Measurements from ENCODE around the gene IQCH.
A peak's percentile ranks its signal among the peaks of the same experiment; 100 is the strongest.

The IQCH gene

DNA sequence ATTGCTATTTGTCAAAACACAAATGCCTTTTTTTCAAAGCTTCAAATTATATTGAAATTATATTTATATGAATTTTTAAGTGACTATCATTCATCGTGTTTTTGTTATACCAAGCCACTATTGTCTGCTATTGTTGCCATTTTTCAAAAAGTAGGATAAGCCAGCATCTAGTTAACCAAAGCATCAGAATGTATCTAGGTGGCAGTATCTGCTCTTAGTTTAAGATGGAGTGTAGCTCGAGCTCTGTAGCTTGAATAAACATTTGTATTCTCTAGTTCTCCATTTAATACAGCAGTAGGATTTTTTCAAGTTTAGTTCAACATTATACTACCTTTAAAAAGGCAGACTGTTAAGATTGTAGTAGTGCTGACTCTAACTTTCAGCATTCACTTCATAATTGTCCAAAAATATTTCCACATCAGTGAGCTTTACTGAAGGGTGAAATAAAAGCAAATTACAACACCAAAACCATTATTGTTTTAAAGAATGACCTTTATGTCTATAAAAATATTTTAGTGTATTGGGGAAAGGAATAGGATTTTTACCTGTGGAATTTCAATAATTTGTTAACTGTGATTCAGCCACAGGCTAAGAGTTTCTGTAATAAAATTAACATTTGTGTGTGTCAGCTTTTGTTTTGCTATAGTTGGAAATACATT, 246.7 kb downstream of the IQCH start:
- no peak overlapping the region for H3K27ac ChIP-seq (ENCODE audit: low read length)
- H3K4me3 ChIP-seq (ENCODE audit: low read length) = 0 out of 2 replicates have a peak overlapping the region, but pooled peaks have one; percentile 12
- H3K27me3 ChIP-seq (ENCODE audit: insufficient read depth, low read length) = no peaks in the 10 kb centered on the region
- no peaks in the 10 kb centered on the region for H3K36me3 ChIP-seq (ENCODE audit: insufficient read depth, low read depth, low read length)
- no peaks in the 10 kb centered on the region for H3K9me3 ChIP-seq (ENCODE audit: insufficient read depth, low read depth, low read length)
- no peak overlapping the region for H3K9ac ChIP-seq (ENCODE audit: low read depth, low read length)
- H3K4me1 ChIP-seq (ENCODE audit: insufficient read depth, low read length) = peaks cover 10% of the 10 kb centered on the region; the same call in 1 of the 2 replicates

DNA sequence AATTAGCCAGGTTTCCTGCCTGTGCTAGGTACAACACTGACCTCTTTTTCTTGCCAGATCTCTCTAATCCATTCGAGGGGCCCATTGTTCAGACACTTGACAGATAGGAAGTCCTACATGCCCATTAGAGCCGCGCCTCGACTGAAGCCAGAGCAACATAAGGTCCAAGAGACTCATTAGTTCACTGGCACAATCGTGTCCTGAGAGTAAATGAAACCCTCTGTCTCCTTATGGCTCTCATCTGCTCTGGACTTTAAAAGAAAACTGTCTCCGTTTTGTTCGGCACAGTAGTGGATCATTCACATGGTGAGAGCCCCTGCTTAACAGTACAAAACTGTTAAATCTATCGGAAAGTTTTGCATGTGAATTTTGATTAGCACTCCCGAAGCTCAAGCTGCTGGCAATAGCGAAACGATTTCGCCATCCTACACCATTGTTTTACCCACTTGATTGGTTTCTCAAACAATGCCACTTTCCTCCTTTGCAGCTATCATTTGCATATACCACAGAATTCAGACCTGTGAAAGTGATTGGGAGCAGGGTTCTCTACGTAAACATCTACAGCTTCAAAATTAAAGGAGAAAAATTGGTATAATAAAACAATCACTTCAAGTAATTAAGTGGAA, 247.4 kb downstream of the IQCH start:
- Histone ChIP-seq H3K4me3 (ENCODE audit: low read length) (peak overlapping the region; percentile 12; the same call in 1 of the 2 replicates), H3K36me3 (ENCODE audit: insufficient read depth, low read depth, low read length) (no peaks in the 10 kb centered on the region), H3K9me3 (ENCODE audit: insufficient read depth, low read depth, low read length) (no peaks in the 10 kb centered on the region), H3K27ac (ENCODE audit: low read length) (no peak overlapping the region), H3K9ac (ENCODE audit: low read depth, low read length) (no peak overlapping the region), H3K4me1 (ENCODE audit: insufficient read depth, low read length) (peaks cover 10% of the 10 kb centered on the region; the same call in 1 of the 2 replicates), H3K27me3 (ENCODE audit: insufficient read depth, low read length) (no peaks in the 10 kb centered on the region)

DNA sequence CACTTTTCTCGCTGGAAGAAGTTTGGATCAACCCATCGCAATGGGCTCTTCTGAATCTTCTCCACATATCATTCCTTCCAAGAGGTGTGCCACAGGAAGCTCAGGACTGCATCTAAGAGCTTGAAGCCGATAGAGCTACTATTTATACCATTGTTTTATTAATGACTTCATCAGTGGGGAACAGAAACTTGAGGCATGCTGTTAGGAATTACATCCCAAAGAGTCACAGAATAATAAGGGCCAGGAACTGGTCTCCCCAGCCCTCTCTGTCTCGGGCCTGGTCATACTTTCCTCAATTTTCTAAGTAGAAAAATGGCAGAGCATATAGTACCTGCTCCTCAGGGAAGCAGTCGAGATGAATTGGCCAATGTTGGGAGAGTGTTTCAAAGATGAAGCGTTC, 249.5 kb downstream of the IQCH start:
- no peak overlapping the region for H3K4me3 ChIP-seq (ENCODE audit: low read length)
- H3K27ac ChIP-seq (ENCODE audit: low read length) = no peak overlapping the region
- no peak overlapping the region for H3K9ac ChIP-seq (ENCODE audit: low read depth, low read length)
- H3K4me1 ChIP-seq (ENCODE audit: insufficient read depth, low read length) = peaks cover 10% of the 10 kb centered on the region; the same call in 1 of the 2 replicates
- no peaks in the 10 kb centered on the region for H3K36me3 ChIP-seq (ENCODE audit: insufficient read depth, low read depth, low read length)
- no peaks in the 10 kb centered on the region for H3K27me3 ChIP-seq (ENCODE audit: insufficient read depth, low read length)
- H3K9me3 ChIP-seq (ENCODE audit: insufficient read depth, low read depth, low read length) = no peaks in the 10 kb centered on the region

DNA sequence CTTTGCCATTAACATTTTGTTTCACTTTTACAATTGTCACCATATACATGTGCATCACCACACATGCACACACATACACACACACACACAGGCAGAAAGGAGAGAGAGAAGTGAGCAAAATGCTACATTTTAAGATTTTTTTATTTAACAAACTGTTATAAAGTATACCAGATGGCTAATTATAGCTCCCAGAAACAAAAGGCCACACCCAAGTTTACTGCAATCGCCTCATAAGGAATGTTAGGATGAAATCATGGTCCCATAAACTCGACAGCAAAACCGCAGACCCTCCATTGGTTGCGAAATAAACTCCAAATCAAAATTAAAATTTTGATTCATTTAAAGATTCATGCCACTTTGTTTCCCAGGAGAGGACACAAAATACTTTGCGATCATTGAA, 250.2 kb downstream of the IQCH start:
- no peak overlapping the region for H3K27ac ChIP-seq (ENCODE audit: low read length)
- H3K4me1 ChIP-seq (ENCODE audit: insufficient read depth, low read length) = peaks cover 10% of the 10 kb centered on the region; the same call in 1 of the 2 replicates
- H3K4me3 ChIP-seq (ENCODE audit: low read length) = no peak overlapping the region
- H3K36me3 ChIP-seq (ENCODE audit: insufficient read depth, low read depth, low read length) = no peaks in the 10 kb centered on the region
- H3K9me3 ChIP-seq (ENCODE audit: insufficient read depth, low read depth, low read length) = no peaks in the 10 kb centered on the region
- H3K27me3 ChIP-seq (ENCODE audit: insufficient read depth, low read length) = no peaks in the 10 kb centered on the region
- H3K9ac ChIP-seq (ENCODE audit: low read depth, low read length) = no peak overlapping the region

DNA sequence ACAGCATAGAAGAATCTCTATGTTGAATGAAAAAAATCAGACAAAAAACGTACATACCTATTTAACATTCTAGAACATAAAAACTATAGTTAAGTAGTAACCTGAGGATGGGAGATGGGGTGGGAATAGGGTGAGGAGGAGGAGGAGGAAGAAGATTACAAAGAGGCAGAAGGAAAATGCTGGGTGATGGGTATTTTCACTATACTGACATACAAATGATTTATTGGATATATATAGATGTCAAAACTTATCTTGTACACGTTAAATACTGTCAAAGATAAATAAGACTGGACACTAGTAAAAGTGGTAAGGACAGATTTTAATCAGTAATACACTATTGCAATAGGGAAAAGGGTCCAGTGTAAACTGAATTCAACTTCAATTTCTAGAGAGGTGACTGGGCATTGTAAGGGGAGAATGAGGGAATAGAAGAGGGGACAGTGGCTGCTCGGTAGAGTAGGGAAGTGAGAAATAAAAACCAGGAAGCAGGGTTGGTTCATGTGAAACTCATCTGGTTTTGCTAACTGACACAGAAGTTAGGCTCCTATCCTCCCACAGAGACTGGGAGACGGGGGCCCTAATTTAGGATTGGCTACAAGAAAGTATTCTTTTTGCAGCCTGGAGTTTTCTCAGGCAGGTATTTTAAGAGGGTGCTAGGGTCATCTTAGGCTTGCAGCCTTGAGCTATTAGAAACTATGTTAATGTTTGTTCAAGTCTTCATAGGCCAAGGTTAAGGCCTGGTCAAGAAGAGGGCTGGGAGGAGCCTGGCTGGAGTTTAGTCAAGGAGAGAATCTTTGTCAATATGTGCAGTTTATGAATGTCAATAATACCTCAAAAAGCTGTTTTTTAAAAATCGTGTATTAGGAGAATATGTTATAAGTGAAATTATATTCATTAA, 251.3 kb downstream of the IQCH start:
- Histone ChIP-seq H3K9ac (ENCODE audit: low read depth, low read length) (no peak overlapping the region), H3K4me3 (ENCODE audit: low read length) (no peak overlapping the region), H3K4me1 (ENCODE audit: insufficient read depth, low read length) (peaks cover 10% of the 10 kb centered on the region; the same call in 1 of the 2 replicates), H3K27ac (ENCODE audit: low read length) (no peak overlapping the region), H3K9me3 (ENCODE audit: insufficient read depth, low read depth, low read length) (no peaks in the 10 kb centered on the region), H3K36me3 (ENCODE audit: insufficient read depth, low read depth, low read length) (no peaks in the 10 kb centered on the region), H3K27me3 (ENCODE audit: insufficient read depth, low read length) (no peaks in the 10 kb centered on the region)

DNA sequence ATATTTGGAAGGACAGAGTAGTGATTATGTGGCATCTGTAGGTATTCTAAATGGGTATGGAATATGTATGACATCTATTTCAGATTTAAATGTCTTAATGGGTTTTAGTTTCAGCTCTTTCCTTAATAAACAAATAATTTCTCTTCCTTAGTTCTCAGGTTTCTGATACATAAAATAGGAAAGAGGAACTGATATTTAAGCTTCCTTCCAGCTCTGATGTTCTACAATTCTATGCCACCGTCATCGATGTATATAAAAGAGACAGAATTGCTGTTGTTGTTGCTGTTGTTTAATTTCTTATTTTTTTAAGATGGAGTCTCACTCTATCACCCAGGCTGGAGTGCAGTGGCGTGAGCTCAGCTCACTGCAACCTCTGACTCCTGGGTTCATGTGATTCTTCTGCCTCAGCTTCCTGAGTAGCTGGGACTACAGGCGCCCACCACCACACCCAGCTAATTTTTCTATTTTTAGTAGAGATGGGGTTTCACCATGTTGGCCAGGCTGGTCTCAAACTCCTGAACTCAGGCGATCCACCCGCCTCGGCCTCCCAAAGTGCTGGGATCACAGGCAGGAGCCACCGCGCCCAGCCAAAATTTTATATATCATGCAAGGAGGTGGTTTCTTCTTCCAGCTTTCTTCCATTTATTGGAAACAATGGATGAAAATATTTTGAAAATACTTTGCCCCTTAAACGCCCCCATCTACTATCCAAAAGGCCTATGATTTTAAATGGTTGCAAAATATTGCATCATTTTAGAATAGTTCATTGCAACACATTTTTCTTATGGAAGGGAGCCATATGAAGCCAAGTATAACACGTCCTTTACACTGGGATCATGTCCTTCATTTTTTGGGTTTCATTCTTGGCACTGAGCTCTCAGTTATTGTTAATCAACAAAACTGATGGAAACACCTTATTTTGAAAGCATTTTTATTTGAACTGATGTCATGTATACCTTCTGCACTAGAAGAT, 252.5 kb downstream of the IQCH start:
- H3K9me3 ChIP-seq (ENCODE audit: insufficient read depth, low read depth, low read length) = no peaks in the 10 kb centered on the region
- no peak overlapping the region for H3K4me3 ChIP-seq (ENCODE audit: low read length)
- H3K36me3 ChIP-seq (ENCODE audit: insufficient read depth, low read depth, low read length) = no peaks in the 10 kb centered on the region
- H3K4me1 ChIP-seq (ENCODE audit: insufficient read depth, low read length) = peaks cover 6% of the 10 kb centered on the region; the same call in 1 of the 2 replicates
- no peak overlapping the region for H3K27ac ChIP-seq (ENCODE audit: low read length)
- no peaks in the 10 kb centered on the region for H3K27me3 ChIP-seq (ENCODE audit: insufficient read depth, low read length)
- H3K9ac ChIP-seq (ENCODE audit: low read depth, low read length) = no peak overlapping the region

DNA sequence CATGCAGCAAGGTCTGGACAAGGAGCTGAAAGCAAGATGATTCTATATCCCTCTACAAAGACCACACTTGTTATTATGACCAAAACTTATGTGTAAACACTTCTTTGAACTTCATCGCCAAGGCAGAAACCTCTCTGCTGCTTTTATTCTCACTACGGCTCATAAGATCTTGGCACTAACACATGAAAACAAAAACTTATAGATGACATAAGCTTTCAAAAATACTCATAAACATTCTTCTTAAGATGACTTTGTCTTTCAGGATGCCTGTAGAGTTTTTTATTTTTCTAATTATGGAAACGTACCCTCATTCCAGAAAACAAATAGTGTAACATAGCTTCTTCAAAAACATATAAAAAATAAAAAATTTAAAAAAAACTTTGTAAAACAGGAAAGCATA, 253.8 kb downstream of the IQCH start:
- H3K27me3 ChIP-seq (ENCODE audit: insufficient read depth, low read length) = no peaks in the 10 kb centered on the region
- H3K27ac ChIP-seq (ENCODE audit: low read length) = no peak overlapping the region
- H3K4me1 ChIP-seq (ENCODE audit: insufficient read depth, low read length) = peaks cover 3% of the 10 kb centered on the region; the same call in 1 of the 2 replicates
- H3K9me3 ChIP-seq (ENCODE audit: insufficient read depth, low read depth, low read length) = no peaks in the 10 kb centered on the region
- no peak overlapping the region for H3K9ac ChIP-seq (ENCODE audit: low read depth, low read length)
- no peaks in the 10 kb centered on the region for H3K36me3 ChIP-seq (ENCODE audit: insufficient read depth, low read depth, low read length)
- H3K4me3 ChIP-seq (ENCODE audit: low read length) = no peak overlapping the region

DNA sequence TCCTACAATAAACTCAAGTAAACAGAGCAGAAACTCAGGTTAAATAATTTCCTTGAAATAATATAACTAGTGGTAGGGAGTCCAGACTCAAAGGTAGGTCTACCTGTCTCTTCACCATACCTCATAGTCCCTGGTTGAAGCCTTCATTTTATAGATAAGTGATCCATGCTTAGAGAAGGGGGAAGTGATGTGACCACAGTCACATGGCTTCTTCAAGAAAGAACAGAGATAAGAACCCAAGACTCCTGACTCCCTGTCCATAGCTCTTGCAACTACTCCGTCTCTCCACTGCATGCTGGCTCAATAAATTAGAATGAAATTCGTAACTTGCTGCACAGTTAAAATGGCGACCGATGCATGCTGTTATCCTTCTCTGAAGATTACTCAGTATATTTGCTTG, 255.3 kb downstream of the IQCH start:
- Histone ChIP-seq H3K27me3 (ENCODE audit: insufficient read depth, low read length) (no peaks in the 10 kb centered on the region), H3K9me3 (ENCODE audit: insufficient read depth, low read depth, low read length) (no peaks in the 10 kb centered on the region), H3K27ac (ENCODE audit: low read length) (no peak overlapping the region)

DNA sequence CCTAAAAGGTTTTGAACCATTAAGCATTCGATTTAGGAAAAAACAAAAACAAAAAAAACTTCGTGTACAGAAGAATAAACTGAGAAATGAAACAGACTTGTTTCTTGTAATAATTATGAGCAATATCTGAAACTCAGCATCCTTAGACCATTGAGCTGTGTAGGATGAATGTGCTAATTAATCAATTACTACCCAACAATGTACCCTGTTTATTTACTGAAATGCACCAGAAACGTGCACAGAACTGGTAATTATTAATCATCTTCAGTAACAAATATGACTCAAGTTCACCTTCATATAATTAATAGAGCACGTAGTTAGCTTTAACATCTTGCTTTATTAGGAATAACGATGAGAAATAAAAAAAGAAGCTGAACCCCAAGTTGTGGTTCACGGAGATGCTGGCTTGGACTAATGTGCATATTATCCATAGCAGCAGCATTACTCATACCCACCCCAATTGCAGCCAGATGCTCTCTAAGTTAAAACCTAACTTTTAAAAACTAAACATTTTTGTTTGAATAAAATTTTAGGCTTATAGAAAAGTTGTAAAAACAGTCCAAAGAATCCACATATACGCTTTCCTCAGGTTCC, 256.1 kb downstream of the IQCH start:
- Histone ChIP-seq H3K36me3 (ENCODE audit: insufficient read depth, low read depth, low read length) (no peaks in the 10 kb centered on the region; the same call in 1 of the 2 replicates), H3K27me3 (ENCODE audit: insufficient read depth, low read length) (no peaks in the 10 kb centered on the region), H3K9ac (ENCODE audit: low read depth, low read length) (no peak overlapping the region), H3K9me3 (ENCODE audit: insufficient read depth, low read depth, low read length) (no peaks in the 10 kb centered on the region), H3K4me3 (ENCODE audit: low read length) (no peak overlapping the region), H3K27ac (ENCODE audit: low read length) (no peak overlapping the region), H3K4me1 (ENCODE audit: insufficient read depth, low read length) (no peaks in the 10 kb centered on the region)

More for the DNA sequence above, 255.3 kb downstream of the IQCH start:
- H3K9ac ChIP-seq (ENCODE audit: low read depth, low read length) = no peak overlapping the region
- no peaks in the 10 kb centered on the region; the same call in 1 of the 2 replicates for H3K36me3 ChIP-seq (ENCODE audit: insufficient read depth, low read depth, low read length)
- H3K4me1 ChIP-seq (ENCODE audit: insufficient read depth, low read length) = no peaks in the 10 kb centered on the region
- no peak overlapping the region for H3K4me3 ChIP-seq (ENCODE audit: low read length)

DNA sequence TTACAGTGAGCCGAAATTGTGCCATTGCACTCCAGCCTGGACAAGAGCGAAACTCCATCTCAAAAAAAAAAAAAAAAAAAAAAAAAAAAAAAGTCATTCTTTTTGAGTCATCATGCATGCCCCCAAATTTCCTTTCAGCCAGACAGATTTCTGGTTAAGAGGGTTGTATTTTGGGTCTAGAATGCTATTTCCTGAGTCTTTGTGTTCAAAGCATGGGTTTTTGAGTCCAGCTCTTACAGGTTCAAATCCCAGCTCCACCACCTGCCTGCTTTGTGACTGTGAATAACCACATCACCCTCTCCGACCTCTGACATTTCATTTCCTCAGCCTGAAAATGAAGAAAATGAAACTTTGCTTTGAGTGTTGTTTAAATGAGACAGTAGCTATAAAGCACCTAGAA, 257.0 kb downstream of the IQCH start:
- H3K9ac ChIP-seq (ENCODE audit: low read depth, low read length) = no peak overlapping the region
- no peak overlapping the region for H3K4me3 ChIP-seq (ENCODE audit: low read length)
- H3K4me1 ChIP-seq (ENCODE audit: insufficient read depth, low read length) = no peaks in the 10 kb centered on the region
- H3K27ac ChIP-seq (ENCODE audit: low read length) = no peak overlapping the region
- H3K9me3 ChIP-seq (ENCODE audit: insufficient read depth, low read depth, low read length) = no peaks in the 10 kb centered on the region
- no peaks in the 10 kb centered on the region for H3K27me3 ChIP-seq (ENCODE audit: insufficient read depth, low read length)
- H3K36me3 ChIP-seq (ENCODE audit: insufficient read depth, low read depth, low read length) = no peaks in the 10 kb centered on the region; the same call in 1 of the 2 replicates
